WTC11 (cell line): ENCODE results near the gene KRT86. TPM values are rescaled to one million over a fixed set of nuclear protein-coding genes. Genes with fewer than 3 reads are reported as not detected.

Experiments
- ATAC-seq: fragments of 200-7000 bp; cut with Tn5 transposase; 2 replicates; pipeline ENCODE4 v1.10.0; 2021; ENCODE audit warnings: mild to moderate bottlenecking, moderate library complexity
- CTCF ChIA-PET: fragments of 300-600 bp; sonication (Branson Sonifier 250); formaldehyde crosslinking; loops from one replicate; lab custom pipeline; 2021; ENCODE audit warnings: antibody characterized with exemption; lab: Charles Lee
- POLR2A ChIA-PET: fragments of 350-600 bp; sonication (Branson Sonifier 250); formaldehyde crosslinking; loops from one replicate; lab custom pipeline; 2021; ENCODE audit warnings: antibody characterized with exemption; lab: Charles Lee
- DNase-seq: peaks from one replicate; pipeline ENCODE4 v3.0.0; 2021; ENCODE audit warnings: low spot score
- H3K27ac Mint-ChIP-seq: 2 replicates; pipeline ENCODE4 v1.8.0; 2021; ENCODE audit warnings: mixed read lengths
- H3K27me3 Mint-ChIP-seq: 2 replicates; pipeline ENCODE4 v1.8.0; 2021; ENCODE audit warnings: low read depth, mild to moderate bottlenecking, moderate library complexity, mixed read lengths
- H3K36me3 Mint-ChIP-seq: 2 replicates; pipeline ENCODE4 v1.8.0; 2021; ENCODE audit warnings: mixed read lengths
- H3K4me1 Mint-ChIP-seq: 2 replicates; pipeline ENCODE4 v1.8.0; 2022; ENCODE audit warnings: mixed read lengths
- H3K4me3 Mint-ChIP-seq: 2 replicates; pipeline ENCODE4 v1.8.0; 2021; ENCODE audit warnings: mild to moderate bottlenecking, moderate library complexity, mixed read lengths
- H3K9me3 Mint-ChIP-seq: 2 replicates; pipeline ENCODE4 v1.8.0; 2021; ENCODE audit warnings: mixed read lengths
- ATF1 ChIP-seq: sonication (generic); formaldehyde crosslinking; IDR thresholded peaks from 2 replicates; pipeline ENCODE4 v1.8.1; 2023; ENCODE audit warnings: mild to moderate bottlenecking, moderate library complexity, missing genetic modification reagents
- CREB1 ChIP-seq: sonication (generic); formaldehyde crosslinking; IDR thresholded peaks from 2 replicates; pipeline ENCODE4 v1.8.0; 2023; ENCODE audit warnings: mild to moderate bottlenecking, missing genetic modification reagents
- ETV6 ChIP-seq: sonication (generic); formaldehyde crosslinking; IDR thresholded peaks from 2 replicates; pipeline ENCODE4 v1.8.1; 2022; ENCODE audit warnings: mild to moderate bottlenecking, missing genetic modification reagents
- FOXJ3 ChIP-seq: sonication (generic); formaldehyde crosslinking; IDR thresholded peaks from 2 replicates; pipeline ENCODE4 v1.9.0; 2021; ENCODE audit warnings: missing genetic modification reagents, mild to moderate bottlenecking, borderline replicate concordance
- GRHL2 ChIP-seq: fragments of 250-450 bp; sonication (Bioruptor Pico); IDR thresholded peaks from 2 replicates; pipeline ENCODE4 v1.8.0; 2022; ENCODE audit warnings: mild to moderate bottlenecking, moderate library complexity; ENCODE audit not compliant: insufficient replicate concordance, severe bottlenecking
- HMGA2 ChIP-seq: fragments of 250-450 bp; sonication (Bioruptor Pico); IDR thresholded peaks from 2 replicates; pipeline ENCODE4 v1.4.0; 2021; ENCODE audit warnings: mild to moderate bottlenecking, moderate library complexity
- IRF2 ChIP-seq: sonication (generic); formaldehyde crosslinking; IDR thresholded peaks from 2 replicates; pipeline ENCODE4 v1.8.0; 2022; ENCODE audit warnings: low read depth, missing genetic modification reagents, borderline replicate concordance
- MYBL2 ChIP-seq: sonication (generic); formaldehyde crosslinking; IDR thresholded peaks from 2 replicates; pipeline ENCODE4 v1.8.1; 2023; ENCODE audit warnings: mild to moderate bottlenecking, moderate library complexity, missing genetic modification reagents
- NFE2L1 ChIP-seq: sonication (generic); formaldehyde crosslinking; IDR thresholded peaks from 2 replicates; pipeline ENCODE4 v1.8.1; 2023; ENCODE audit warnings: missing genetic modification reagents
- NR1H2 ChIP-seq: sonication (generic); formaldehyde crosslinking; IDR thresholded peaks from 2 replicates; pipeline ENCODE4 v1.9.0; 2021; ENCODE audit warnings: mild to moderate bottlenecking, moderate library complexity, missing genetic modification reagents
- SMAD3 ChIP-seq: sonication (generic); formaldehyde crosslinking; IDR thresholded peaks from 2 replicates; pipeline ENCODE4 v1.8.0; 2022; ENCODE audit warnings: missing genetic modification reagents, mild to moderate bottlenecking, borderline replicate concordance
- TEAD4 ChIP-seq: sonication (generic); formaldehyde crosslinking; IDR thresholded peaks from 2 replicates; pipeline ENCODE4 v1.8.0; 2022; ENCODE audit warnings: mild to moderate bottlenecking, missing genetic modification reagents
- ZBTB21 ChIP-seq: sonication (generic); formaldehyde crosslinking; IDR thresholded peaks from 2 replicates; pipeline ENCODE4 v1.8.1; 2023; ENCODE audit warnings: mild to moderate bottlenecking, missing genetic modification reagents, borderline replicate concordance
- ZNF138 ChIP-seq: sonication (generic); formaldehyde crosslinking; conservative IDR thresholded peaks from 2 replicates; pipeline ENCODE4 v1.8.1; 2022; ENCODE audit warnings: mild to moderate bottlenecking, moderate library complexity, missing genetic modification reagents
- total RNA-seq: library from RNA; stranded (reverse); gene quantifications from 3 replicates; pipeline ENCODE4 v1.2.3, GENCODE V29; 2021
- TF ChIP-seq, protein P1 (sequence below): sonication (generic); formaldehyde crosslinking; conservative IDR thresholded peaks from 2 replicates; pipeline ENCODE4 v1.8.1; 2022; ENCODE audit warnings: mild to moderate bottlenecking, missing genetic modification reagents
- TF ChIP-seq, protein P2 (sequence below): sonication (generic); formaldehyde crosslinking; IDR thresholded peaks from 2 replicates; pipeline ENCODE4 v1.8.0; 2023; ENCODE audit warnings: missing genetic modification reagents
- TF ChIP-seq, protein P3 (sequence below): sonication (generic); formaldehyde crosslinking; IDR thresholded peaks from 2 replicates; pipeline ENCODE4 v1.8.0; 2022; ENCODE audit warnings: mild to moderate bottlenecking, missing genetic modification reagents
- TF ChIP-seq, protein P4 (sequence below): sonication (generic); formaldehyde crosslinking; IDR thresholded peaks from 2 replicates; pipeline ENCODE4 v1.8.1; 2023; ENCODE audit warnings: mild to moderate bottlenecking, missing genetic modification reagents
- TF ChIP-seq, protein P5 (sequence below): fragments of 250-450 bp; sonication (Bioruptor Pico); IDR thresholded peaks from 2 replicates; pipeline ENCODE4 v1.9.0; 2021; ENCODE audit warnings: moderate library complexity, mild to moderate bottlenecking, inconsistent platforms, borderline replicate concordance
- TF ChIP-seq, protein P6 (sequence below): sonication (generic); formaldehyde crosslinking; IDR thresholded peaks from 2 replicates; pipeline ENCODE4 v1.8.1; 2022; ENCODE audit warnings: missing genetic modification reagents, borderline replicate concordance

KRT86 gene
- total RNA-seq, 1 experiment from 2014 or later = 0.11 TPM

DNA sequence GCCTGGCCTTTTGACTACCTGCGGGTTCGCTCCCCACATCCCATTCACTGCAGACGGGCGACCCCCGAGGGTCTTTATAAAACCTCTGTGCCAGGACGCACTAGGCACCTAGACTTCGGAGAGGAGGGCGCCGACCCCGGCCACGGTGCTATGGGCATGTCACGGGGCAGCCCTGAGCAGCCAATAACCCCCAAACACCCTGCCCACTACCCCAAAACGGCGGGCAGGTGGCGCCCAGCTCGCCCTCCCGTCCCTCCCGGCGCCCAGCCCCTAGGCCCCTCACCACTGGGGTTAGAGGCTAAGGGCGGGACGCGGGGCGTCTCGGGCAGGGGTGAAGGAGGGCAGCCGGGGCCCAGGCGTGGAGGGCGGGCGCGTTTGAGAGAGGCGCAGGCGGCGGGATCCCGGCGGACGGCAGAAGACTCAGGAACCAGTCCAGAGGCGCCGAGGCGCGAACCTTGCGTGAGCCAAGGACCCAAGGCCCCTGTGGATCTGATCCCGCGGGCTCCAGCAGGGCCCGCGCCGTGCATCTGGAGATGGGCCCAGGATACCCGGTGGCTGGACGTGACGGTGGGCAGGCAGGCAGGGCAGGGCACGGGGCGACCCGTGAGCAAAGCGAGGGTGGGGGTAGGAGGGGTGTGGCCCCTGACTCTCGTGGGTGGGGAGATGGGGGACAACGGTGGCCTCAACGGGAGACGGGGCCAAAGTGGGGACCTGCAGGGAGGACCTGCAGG lies 81.8 kb downstream of the KRT86 start:
- peaks cover 18% of the 10 kb centered on the region; the same call in 1 of the 2 replicates for H3K4me1 Mint-ChIP-seq
- H3K9me3 Mint-ChIP-seq = no peaks in the 10 kb centered on the region
- ChIA-PET CTCF (no interaction called here), POLR2A (no interaction called here)
- TF ChIP-seq MYBL2 (CRISPR knock-in tag) = no peak
- no peak for TF ChIP-seq ETV6 (CRISPR knock-in tag)
- TF ChIP-seq SMAD3 = no peak
- no peak for TF ChIP-seq NFE2L1
- TF ChIP-seq ZNF138 = no peak
- no peak for TF ChIP-seq CREB1 (CRISPR knock-in tag)
- TF ChIP-seq ZBTB21 = no peak
- TF ChIP-seq TEAD4 (CRISPR knock-in tag) = no peak
- no peak for TF ChIP-seq HMGA2 (CRISPR knock-in tag)
- TF ChIP-seq IRF2 (CRISPR knock-in tag) = no peak
- TF ChIP-seq, protein P1, sequence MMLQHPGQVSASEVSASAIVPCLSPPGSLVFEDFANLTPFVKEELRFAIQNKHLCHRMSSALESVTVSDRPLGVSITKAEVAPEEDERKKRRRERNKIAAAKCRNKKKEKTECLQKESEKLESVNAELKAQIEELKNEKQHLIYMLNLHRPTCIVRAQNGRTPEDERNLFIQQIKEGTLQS (CRISPR knock-in tag) = no peak
- TF ChIP-seq, protein P2, sequence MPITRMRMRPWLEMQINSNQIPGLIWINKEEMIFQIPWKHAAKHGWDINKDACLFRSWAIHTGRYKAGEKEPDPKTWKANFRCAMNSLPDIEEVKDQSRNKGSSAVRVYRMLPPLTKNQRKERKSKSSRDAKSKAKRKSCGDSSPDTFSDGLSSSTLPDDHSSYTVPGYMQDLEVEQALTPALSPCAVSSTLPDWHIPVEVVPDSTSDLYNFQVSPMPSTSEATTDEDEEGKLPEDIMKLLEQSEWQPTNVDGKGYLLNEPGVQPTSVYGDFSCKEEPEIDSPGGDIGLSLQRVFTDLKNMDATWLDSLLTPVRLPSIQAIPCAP (CRISPR knock-in tag) = no peak
- TF ChIP-seq, protein P3, sequence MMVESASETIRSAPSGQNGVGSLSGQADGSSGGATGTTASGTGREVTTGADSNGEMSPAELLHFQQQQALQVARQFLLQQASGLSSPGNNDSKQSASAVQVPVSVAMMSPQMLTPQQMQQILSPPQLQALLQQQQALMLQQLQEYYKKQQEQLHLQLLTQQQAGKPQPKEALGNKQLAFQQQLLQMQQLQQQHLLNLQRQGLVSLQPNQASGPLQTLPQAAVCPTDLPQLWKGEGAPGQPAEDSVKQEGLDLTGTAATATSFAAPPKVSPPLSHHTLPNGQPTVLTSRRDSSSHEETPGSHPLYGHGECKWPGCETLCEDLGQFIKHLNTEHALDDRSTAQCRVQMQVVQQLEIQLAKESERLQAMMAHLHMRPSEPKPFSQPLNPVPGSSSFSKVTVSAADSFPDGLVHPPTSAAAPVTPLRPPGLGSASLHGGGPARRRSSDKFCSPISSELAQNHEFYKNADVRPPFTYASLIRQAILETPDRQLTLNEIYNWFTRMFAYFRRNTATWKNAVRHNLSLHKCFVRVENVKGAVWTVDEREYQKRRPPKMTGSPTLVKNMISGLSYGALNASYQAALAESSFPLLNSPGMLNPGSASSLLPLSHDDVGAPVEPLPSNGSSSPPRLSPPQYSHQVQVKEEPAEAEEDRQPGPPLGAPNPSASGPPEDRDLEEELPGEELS (CRISPR knock-in tag) = no peak
- TF ChIP-seq, protein P4, sequence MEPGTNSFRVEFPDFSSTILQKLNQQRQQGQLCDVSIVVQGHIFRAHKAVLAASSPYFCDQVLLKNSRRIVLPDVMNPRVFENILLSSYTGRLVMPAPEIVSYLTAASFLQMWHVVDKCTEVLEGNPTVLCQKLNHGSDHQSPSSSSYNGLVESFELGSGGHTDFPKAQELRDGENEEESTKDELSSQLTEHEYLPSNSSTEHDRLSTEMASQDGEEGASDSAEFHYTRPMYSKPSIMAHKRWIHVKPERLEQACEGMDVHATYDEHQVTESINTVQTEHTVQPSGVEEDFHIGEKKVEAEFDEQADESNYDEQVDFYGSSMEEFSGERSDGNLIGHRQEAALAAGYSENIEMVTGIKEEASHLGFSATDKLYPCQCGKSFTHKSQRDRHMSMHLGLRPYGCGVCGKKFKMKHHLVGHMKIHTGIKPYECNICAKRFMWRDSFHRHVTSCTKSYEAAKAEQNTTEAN (CRISPR knock-in tag) = no peak
- no peak for TF ChIP-seq FOXJ3 (CRISPR knock-in tag)
- no peak for TF ChIP-seq NR1H2 (CRISPR knock-in tag)
- TF ChIP-seq GRHL2 (CRISPR knock-in tag) = no peak
- TF ChIP-seq, protein P5, sequence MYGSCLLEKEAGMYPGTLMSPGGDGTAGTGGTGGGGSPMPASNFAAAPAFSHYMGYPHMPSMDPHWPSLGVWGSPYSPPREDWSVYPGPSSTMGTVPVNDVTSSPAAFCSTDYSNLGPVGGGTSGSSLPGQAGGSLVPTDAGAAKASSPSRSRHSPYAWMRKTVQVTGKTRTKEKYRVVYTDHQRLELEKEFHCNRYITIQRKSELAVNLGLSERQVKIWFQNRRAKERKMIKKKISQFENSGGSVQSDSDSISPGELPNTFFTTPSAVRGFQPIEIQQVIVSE (CRISPR knock-in tag) = no peak
- TF ChIP-seq ATF1 (CRISPR knock-in tag) = no peak
- TF ChIP-seq, protein P6, sequence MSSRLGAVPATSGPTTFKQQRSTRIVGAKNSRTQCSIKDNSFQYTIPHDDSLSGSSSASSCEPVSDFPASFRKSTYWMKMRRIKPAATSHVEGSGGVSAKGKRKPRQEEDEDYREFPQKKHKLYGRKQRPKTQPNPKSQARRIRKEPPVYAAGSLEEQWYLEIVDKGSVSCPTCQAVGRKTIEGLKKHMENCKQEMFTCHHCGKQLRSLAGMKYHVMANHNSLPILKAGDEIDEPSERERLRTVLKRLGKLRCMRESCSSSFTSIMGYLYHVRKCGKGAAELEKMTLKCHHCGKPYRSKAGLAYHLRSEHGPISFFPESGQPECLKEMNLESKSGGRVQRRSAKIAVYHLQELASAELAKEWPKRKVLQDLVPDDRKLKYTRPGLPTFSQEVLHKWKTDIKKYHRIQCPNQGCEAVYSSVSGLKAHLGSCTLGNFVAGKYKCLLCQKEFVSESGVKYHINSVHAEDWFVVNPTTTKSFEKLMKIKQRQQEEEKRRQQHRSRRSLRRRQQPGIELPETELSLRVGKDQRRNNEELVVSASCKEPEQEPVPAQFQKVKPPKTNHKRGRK (CRISPR knock-in tag) = no peak
- ATAC-seq (no peak), DNase-seq (no peak)
- no peaks in the 10 kb centered on the region for H3K27me3 Mint-ChIP-seq
- no peak overlapping the region for H3K27ac Mint-ChIP-seq
- no peaks in the 10 kb centered on the region for H3K36me3 Mint-ChIP-seq
- no peak overlapping the region for H3K4me3 Mint-ChIP-seq
